IMR-90 (cell line): ENCODE data around the gene CPD. TPM values are rescaled to one million over a fixed set of nuclear protein-coding genes. Genes with fewer than 3 reads are reported as not detected.

ENCODE experiments used
- ATAC-seq: fragments of 200-7000 bp; cut with Tn5 transposase; 2 replicates; pipeline ENCODE4 v1.9.1; 2020; ENCODE audit warnings: low read depth, mild to moderate bottlenecking, moderate library complexity
- BruUV-seq: library from RNA; stranded (reverse); fragments of 400-500 nt; replicated peaks from 2 replicates; lab custom pipeline; 2021; lab: Mats Ljungman, UMichigan
- CTCF ChIA-PET: fragments of 300-600 bp; formaldehyde crosslinking; extraction: SDS; loops from one replicate; lab custom pipeline; 2021; ENCODE audit warnings: antibody characterized with exemption; lab: Yijun Ruan, JAX
- POLR2A ChIA-PET: fragments of 300-600 bp; sonication (Branson Sonifier 250); formaldehyde crosslinking; loops from one replicate; lab custom pipeline; 2022; ENCODE audit warnings: antibody characterized with exemption; ENCODE audit not compliant: unreplicated experiment; lab: Charles Lee
- DNase-seq: peaks from one replicate; pipeline ENCODE4 v3.0.0; 2013
- H2AFZ ChIP-seq: replicated peaks from 2 replicates; pipeline ENCODE3; 2013; ENCODE audit warnings: low read length, mild to moderate bottlenecking; ENCODE audit not compliant: poor library complexity
- H2AK5ac ChIP-seq: 2 replicates; pipeline ENCODE4 v1.6.1; 2013; ENCODE audit warnings: low read depth, low read length, inconsistent platforms
- H2AK9ac ChIP-seq: replicated peaks from 2 replicates; pipeline ENCODE3; 2013; ENCODE audit warnings: mild to moderate bottlenecking, low read depth, low read length, moderate library complexity; ENCODE audit not compliant: poor library complexity
- H2BK120ac ChIP-seq: 2 replicates; pipeline ENCODE4 v1.6.1; 2013; ENCODE audit warnings: low read depth, low read length, inconsistent platforms
- H2BK15ac ChIP-seq: 3 replicates; pipeline ENCODE4 v1.6.1; 2013; ENCODE audit warnings: low read depth, low read length, inconsistent platforms
- H2BK20ac ChIP-seq: 2 replicates; pipeline ENCODE4 v1.6.1; 2013; ENCODE audit warnings: low read depth, mild to moderate bottlenecking, inconsistent platforms, low read length, moderate library complexity
- H2BK5ac ChIP-seq: 2 replicates; pipeline ENCODE4 v1.6.1; 2013; ENCODE audit warnings: mild to moderate bottlenecking, low read depth, low read length, inconsistent platforms; ENCODE audit not compliant: poor library complexity, severe bottlenecking
- H3K14ac ChIP-seq: replicated peaks from 2 replicates; pipeline ENCODE4 v1.6.1; 2013; ENCODE audit warnings: low read depth, low read length, inconsistent platforms
- H3K18ac ChIP-seq: 2 replicates; pipeline ENCODE4 v1.6.1; 2013; ENCODE audit warnings: low read depth, low read length, control low read depth
- H3K23ac ChIP-seq: 2 replicates; pipeline ENCODE4 v1.6.1; 2013; ENCODE audit warnings: low read depth, low read length, inconsistent platforms
- H3K27ac ChIP-seq: 2 replicates; pipeline ENCODE4 v1.5.1; 2013; ENCODE audit warnings: mild to moderate bottlenecking, control low read depth, low read length; ENCODE audit not compliant: insufficient read depth
- H3K27me3 ChIP-seq: 2 replicates; pipeline ENCODE4 v1.6.1; 2013; ENCODE audit warnings: low read length; ENCODE audit not compliant: control insufficient read depth, insufficient read depth
- H3K36me3 ChIP-seq: 2 replicates; pipeline ENCODE4 v1.6.1; 2013; ENCODE audit warnings: low read length, mixed read lengths; ENCODE audit not compliant: control insufficient read depth, insufficient read depth
- H3K4ac ChIP-seq: 2 replicates; pipeline ENCODE4 v1.6.1; 2013; ENCODE audit warnings: low read depth, low read length, inconsistent platforms
- H3K4me1 ChIP-seq: 2 replicates; pipeline ENCODE4 v1.6.1; 2013; ENCODE audit warnings: low read length, mixed read lengths; ENCODE audit not compliant: control insufficient read depth, insufficient read depth
- H3K4me2 ChIP-seq: 2 replicates; pipeline ENCODE4 v1.6.1; 2013; ENCODE audit warnings: low read depth, mild to moderate bottlenecking, control low read depth, low read length, moderate library complexity
- H3K4me3 ChIP-seq: 2 replicates; pipeline ENCODE4 v1.5.1; 2013; ENCODE audit warnings: low read depth, mild to moderate bottlenecking, control low read depth, low read length, moderate library complexity; ENCODE audit not compliant: insufficient read depth
- H3K56ac ChIP-seq: 2 replicates; pipeline ENCODE4 v1.6.1; 2013; ENCODE audit warnings: low read length, inconsistent platforms; ENCODE audit not compliant: insufficient read depth; ENCODE audit errors: extremely low read depth
- H3K79me1 ChIP-seq, 2 experiments: 2 replicates each; pipeline ENCODE4 v1.6.1; 2013; ENCODE audit warnings: low read length in 2 of 2, inconsistent platforms in 1 of 2, low read depth in 1 of 2
- H3K9ac ChIP-seq: 2 replicates; pipeline ENCODE4 v1.6.1; 2013; ENCODE audit warnings: low read depth, low read length, control low read depth
- H3K9me1 ChIP-seq: 2 replicates; pipeline ENCODE4 v1.6.1; 2013; ENCODE audit warnings: low read length, inconsistent platforms; ENCODE audit not compliant: insufficient read depth
- H3K9me3 ChIP-seq: 2 replicates; pipeline ENCODE4 v1.6.1; 2013; ENCODE audit warnings: low read length; ENCODE audit not compliant: control insufficient read depth, insufficient read depth
- H4K20me1 ChIP-seq: 2 replicates; pipeline ENCODE4 v1.6.1; 2013; ENCODE audit warnings: low read length, inconsistent platforms; ENCODE audit not compliant: insufficient read depth
- H4K5ac ChIP-seq: 2 replicates; pipeline ENCODE4 v1.6.1; 2013; ENCODE audit warnings: mild to moderate bottlenecking, low read depth, low read length, control low read depth
- H4K8ac ChIP-seq, 2 experiments: 2 replicates each; pipeline ENCODE4 v1.6.1; 2013; ENCODE audit warnings: low read depth in 2 of 2, low read length in 2 of 2, control low read depth in 1 of 2, inconsistent platforms in 1 of 2
- H4K91ac ChIP-seq: 2 replicates; pipeline ENCODE4 v1.6.1; 2013; ENCODE audit warnings: low read depth, low read length, inconsistent platforms; ENCODE audit not compliant: insufficient read depth
- FOS ChIP-seq: fragments of 150-350 bp; IDR thresholded peaks from 2 replicates; pipeline ENCODE4 v1.6.1; 2016; ENCODE audit warnings: low read depth, low read length
- MAFK ChIP-seq: IDR thresholded peaks from 2 replicates; pipeline ENCODE4 v1.6.1; 2012; ENCODE audit warnings: low read depth, low read length, improper control_type of control experiment
- MXI1 ChIP-seq: IDR thresholded peaks from 2 replicates; pipeline ENCODE4 v1.6.1; 2012; ENCODE audit warnings: low read depth, mild to moderate bottlenecking, low read length, moderate library complexity, borderline replicate concordance
- WGBS, 2 experiments: methylation state at CpG; one replicate each; pipeline versions ENCODE4 v1.1.5 to v1.1.7; 2013; ENCODE audit warnings: missing lambda C conversion rate in 2 of 2; ENCODE audit not compliant: insufficient read length in 1 of 2; ENCODE audit errors: extremely low coverage in 2 of 2; 5-methylcytosine and 5-hydroxymethylcytosine counted together
- dilution Hi-C: fragments of 300-500 bp; cut with HindIII; formaldehyde crosslinking; loops from one replicate; pipeline ENCODE4 v1.14.3; 2018; ENCODE audit warnings: low sequenced_read_pairs; ENCODE audit not compliant: unreplicated experiment
- in situ Hi-C: fragments of 300-500 bp; cut with MboI; formaldehyde crosslinking; loops from 3 replicates; pipeline ENCODE4 v1.14.3; 2019; ENCODE audit warnings: low sequenced_read_pairs, inconsistent platforms, mixed read lengths
- intact Hi-C: fragments of 100-400 bp; cut with micrococcal nuclease; formaldehyde crosslinking; loops from 2 replicates; pipeline ENCODE4 v1.10.0; 2022
- polyA plus RNA-seq, 3 experiments: library from polyadenylated mRNA; depleted of rRNA; stranded (reverse); fragments of >200 nt; gene quantifications; 2 replicates each; pipeline ENCODE4 v1.2.3, GENCODE V29; 2012; ENCODE audit warnings: low replicate concordance in 1 of 3
- total RNA-seq: library from RNA; depleted of rRNA; stranded (reverse); fragments of >200 nt; gene quantifications from 2 replicates; pipeline ENCODE4 v1.2.3, GENCODE V29; 2012

The CPD gene
- total and polyA plus RNA-seq, 2 of the 4 experiments (the other 2 are of a cell fraction) = 23.4 to 94.5 TPM

DNA sequence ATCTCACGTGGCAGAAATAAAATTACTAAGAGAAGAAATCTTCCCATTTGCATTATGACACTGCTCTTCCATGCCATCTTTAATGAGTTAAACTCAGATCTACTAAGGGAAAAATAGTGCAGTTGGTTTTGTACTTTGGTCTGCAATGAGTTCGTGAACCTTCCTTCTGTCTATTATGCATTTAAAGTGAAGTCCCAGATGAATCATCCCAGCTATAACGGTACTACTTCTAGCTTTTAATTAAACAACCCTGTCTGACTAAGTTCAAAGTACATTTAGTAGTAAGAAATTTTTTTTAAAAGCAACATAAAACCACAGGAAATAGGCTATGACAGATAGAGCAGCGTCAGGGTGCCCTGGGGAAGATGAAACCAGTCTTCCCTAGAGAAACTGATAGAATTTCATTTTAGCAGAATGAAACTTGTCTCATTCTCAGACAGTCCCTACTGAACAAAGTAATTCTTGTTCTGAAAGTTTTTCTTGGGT lies 46.6 kb upstream of the CPD start:
- Histone ChIP-seq H3K4me3 (no peak overlapping the region), H2BK15ac (no peak overlapping the region)

More for the DNA sequence above, 46.6 kb upstream of the CPD start:
- no peak overlapping the region for H2BK20ac ChIP-seq
- dilution Hi-C loops = no loop called here
- no peak overlapping the region for H2BK120ac ChIP-seq
- CTCF ChIA-PET = no interaction called here
- no CpG with 5 or more reads among the region's 4 CpGs for WGBS, 2 experiments
- H4K8ac ChIP-seq = no peak overlapping the region
- H3K4me1 ChIP-seq = no peaks in the 10 kb centered on the region
- no peak overlapping the region for H3K14ac ChIP-seq
- no TSS peak for BruUV-seq
- H3K36me3 ChIP-seq = no peaks in the 10 kb centered on the region
- no peaks in the 10 kb centered on the region for H3K27me3 ChIP-seq
- no peaks in the 10 kb centered on the region; the same call in 1 of the 2 replicates for H3K9me1 ChIP-seq
- no peaks in the 10 kb centered on the region for H3K79me1 ChIP-seq
- H2AFZ ChIP-seq = no peak overlapping the region
- no peak overlapping the region for H3K23ac ChIP-seq
- no peak overlapping the region for H3K18ac ChIP-seq
- H4K5ac ChIP-seq = no peak overlapping the region
- intact Hi-C loops = loop anchor here (5.0 kb wide), 1 partner anchor 35 kb away; no protein-coding TSS in a partner anchor
- no peaks in the 10 kb centered on the region for H3K9me3 ChIP-seq
- no peak overlapping the region for H3K56ac ChIP-seq
- H4K20me1 ChIP-seq = no peaks in the 10 kb centered on the region
- H4K91ac ChIP-seq = no peak overlapping the region
- no peak overlapping the region for H2AK5ac ChIP-seq
- peak overlapping the region; percentile 50; the same call in 1 of the 2 replicates for H3K4me2 ChIP-seq
- H3K4ac ChIP-seq = no peak overlapping the region
- H2AK9ac ChIP-seq = no peak overlapping the region
- in situ Hi-C loops = no loop called here
- peak; percentile 92 for DNase-seq
- peak overlapping the region; percentile 46 for H2BK5ac ChIP-seq
- TF ChIP-seq MAFK (0 out of 2 replicates have a peak, but pooled peaks have one; percentile 4), MXI1 (no peak), FOS (peak; percentile 30; the same call in 1 of the 2 replicates)
- no peak overlapping the region for H3K27ac ChIP-seq
- POLR2A ChIA-PET = no interaction called here
- peak; percentile 85 for ATAC-seq
- no peak overlapping the region for H3K9ac ChIP-seq
